Upper lobe of left lung (tissue), 6 donors: Measurements from ENCODE around the gene ACCSL. TPM values are rescaled to one million over a fixed set of nuclear protein-coding genes. Genes with fewer than 3 reads are reported as not detected.

Experiments used
- ATAC-seq, 2 donors: fragments of 200-7000 bp; cut with Tn5 transposase; one replicate each; pipeline ENCODE4 v1.9.1; 2022; ENCODE audit warnings: mild to moderate bottlenecking in 2 of 2, moderate library complexity in 2 of 2; ENCODE audit not compliant: low FRiP score in 2 of 2
- DNase-seq, 2 donors: peaks; one replicate each; pipeline ENCODE4 v3.0.0-alpha.2; 2019 to 2020
- H3K27ac ChIP-seq, 4 donors: fragments of 200-600 bp; sonication (generic); one replicate each; pipeline ENCODE4 v1.5.1; 2016 to 2019
- H3K27me3 ChIP-seq, 4 donors: fragments of 200-600 bp; sonication (generic); one replicate each; pipeline ENCODE4 v1.5.1; 2017 to 2019
- H3K36me3 ChIP-seq, 4 donors: fragments of 200-600 bp; sonication (generic); one replicate each; pipeline ENCODE4 v1.5.1; 2016 to 2019
- H3K4me1 ChIP-seq, 4 donors: fragments of 200-600 bp; sonication (generic); one replicate each; pipeline ENCODE4 v1.5.1; 2018 to 2019
- H3K4me3 ChIP-seq, 4 donors: fragments of 200-600 bp; sonication (generic); one replicate each; pipeline ENCODE4 v1.5.1; 2017 to 2019; ENCODE audit warnings: mild to moderate bottlenecking in 2 of 4, moderate library complexity in 1 of 4
- H3K9me3 ChIP-seq, 4 donors: fragments of 200-600 bp; sonication (generic); one replicate each; pipeline ENCODE4 v1.5.1; 2018 to 2019
- EP300 ChIP-seq, 4 donors: sonication (generic); formaldehyde crosslinking; IDR thresholded peaks; one replicate each; pipeline ENCODE4 v1.5.1; 2017; ENCODE audit warnings: antibody characterized with exemption in 4 of 4, control low read depth in 2 of 4
- POLR2A ChIP-seq, 4 donors: fragments of 450-650 bp; IDR thresholded peaks; one replicate each; pipeline ENCODE4 v1.5.1; 2016 to 2017; ENCODE audit warnings: antibody characterized with exemption in 4 of 4, mild to moderate bottlenecking in 2 of 4
- POLR2AphosphoS5 ChIP-seq, 2 donors: sonication (generic); formaldehyde crosslinking; IDR thresholded peaks; one replicate each; pipeline ENCODE4 v1.5.1; 2017; ENCODE audit warnings: antibody characterized with exemption in 2 of 2
- WGBS, 2 donors: methylation state at CpG; one replicate each; pipeline ENCODE4 v1.1.5; 2017 to 2018; 5-methylcytosine and 5-hydroxymethylcytosine counted together
- total RNA-seq, 6 donors: library from RNA; depleted of rRNA in 4 of 6; stranded (reverse); fragments of >200 nt in 4 of 6; gene quantifications; one replicate each; pipeline versions ENCODE4 v1.1.0 to v1.2.1, GENCODE V29; 2016 to 2021
- TF ChIP-seq, protein P1 (sequence below), 6 experiments: fragments of 450-650 bp in 4 of 6; fragments of 200-600 bp in 2 of 6; sonication (generic) in 2 of 6; IDR thresholded peaks; one replicate each; pipeline ENCODE4 v1.5.1; 2016 to 2019; ENCODE audit warnings: antibody characterized with exemption in 6 of 6
- donor health status: DM: no; HTN: no; CAD: no; lungs with moderate emphysema.
- donor health status: DM: no; HTN: yes; CAD: no; lungs with severe emphysema.

The ACCSL gene
- total RNA-seq, 6 donors from 2014 or later = not detected

DNA sequence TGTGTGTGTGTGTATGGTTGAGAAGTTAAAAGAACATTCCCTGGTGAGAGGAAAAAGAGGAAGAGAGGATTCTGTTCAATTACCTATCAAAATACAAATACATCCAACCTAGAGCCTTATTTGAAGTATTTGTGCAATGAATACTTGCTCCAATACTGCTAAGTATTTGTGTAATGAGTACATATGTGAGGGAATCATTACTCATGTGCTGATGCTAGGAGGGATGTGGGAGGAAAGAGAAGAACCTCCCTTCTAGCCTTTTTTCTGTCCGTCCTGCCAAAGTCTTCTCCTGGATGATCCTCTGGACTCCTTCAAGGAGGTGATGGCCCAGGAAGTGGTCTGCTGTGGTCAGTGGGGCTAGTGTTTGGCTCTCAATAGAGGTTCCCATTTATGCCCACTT is 36.0 kb upstream of the ACCSL start:
- no peak for ATAC-seq
- H3K27me3 ChIP-seq = no peaks in the 10 kb centered on the region
- no peak for TF ChIP-seq EP300 (IDR thresholded peaks at IDR 0.05)
- no peak for TF ChIP-seq POLR2A (IDR thresholded peaks at IDR 0.05)
- TF ChIP-seq, protein P1, sequence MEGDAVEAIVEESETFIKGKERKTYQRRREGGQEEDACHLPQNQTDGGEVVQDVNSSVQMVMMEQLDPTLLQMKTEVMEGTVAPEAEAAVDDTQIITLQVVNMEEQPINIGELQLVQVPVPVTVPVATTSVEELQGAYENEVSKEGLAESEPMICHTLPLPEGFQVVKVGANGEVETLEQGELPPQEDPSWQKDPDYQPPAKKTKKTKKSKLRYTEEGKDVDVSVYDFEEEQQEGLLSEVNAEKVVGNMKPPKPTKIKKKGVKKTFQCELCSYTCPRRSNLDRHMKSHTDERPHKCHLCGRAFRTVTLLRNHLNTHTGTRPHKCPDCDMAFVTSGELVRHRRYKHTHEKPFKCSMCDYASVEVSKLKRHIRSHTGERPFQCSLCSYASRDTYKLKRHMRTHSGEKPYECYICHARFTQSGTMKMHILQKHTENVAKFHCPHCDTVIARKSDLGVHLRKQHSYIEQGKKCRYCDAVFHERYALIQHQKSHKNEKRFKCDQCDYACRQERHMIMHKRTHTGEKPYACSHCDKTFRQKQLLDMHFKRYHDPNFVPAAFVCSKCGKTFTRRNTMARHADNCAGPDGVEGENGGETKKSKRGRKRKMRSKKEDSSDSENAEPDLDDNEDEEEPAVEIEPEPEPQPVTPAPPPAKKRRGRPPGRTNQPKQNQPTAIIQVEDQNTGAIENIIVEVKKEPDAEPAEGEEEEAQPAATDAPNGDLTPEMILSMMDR (IDR thresholded peaks at IDR 0.05) = no peak
- TF ChIP-seq POLR2AphosphoS5 (IDR thresholded peaks at IDR 0.05) = no peak

GRCh38 chr11:44014968-44015623 is 32.7 kb upstream of the ACCSL start:
- Histone ChIP-seq H3K9me3 (no peaks in the 10 kb centered on the region), H3K36me3 (no peaks in the 10 kb centered on the region), H3K4me3 (no peak overlapping the region), H3K27ac (no peak overlapping the region), H3K27me3 (no peaks in the 10 kb centered on the region), H3K4me1 (peaks cover 0 to 5% (median 0%) of the 10 kb centered on the region in 4 donors)
- DNase-seq (peak in 1 of 2 donors; percentile 20), ATAC-seq (no peak)
- no peak for TF ChIP-seq POLR2AphosphoS5 (IDR thresholded peaks at IDR 0.05)
- 81 to 82% methylated on average over 7 to 8 of the region's 8 CpGs for WGBS, 2 donors

More for the DNA sequence above, 36.0 kb upstream of the ACCSL start:
- Histone ChIP-seq H3K27ac (no peak overlapping the region), H3K4me1 (no peaks in the 10 kb centered on the region), H3K36me3 (no peaks in the 10 kb centered on the region), H3K4me3 (no peak overlapping the region), H3K9me3 (no peaks in the 10 kb centered on the region)
- no peak for DNase-seq
- WGBS, 2 donors = 79 to 93% methylated on average over 1 of the region's 1 CpG

DNA sequence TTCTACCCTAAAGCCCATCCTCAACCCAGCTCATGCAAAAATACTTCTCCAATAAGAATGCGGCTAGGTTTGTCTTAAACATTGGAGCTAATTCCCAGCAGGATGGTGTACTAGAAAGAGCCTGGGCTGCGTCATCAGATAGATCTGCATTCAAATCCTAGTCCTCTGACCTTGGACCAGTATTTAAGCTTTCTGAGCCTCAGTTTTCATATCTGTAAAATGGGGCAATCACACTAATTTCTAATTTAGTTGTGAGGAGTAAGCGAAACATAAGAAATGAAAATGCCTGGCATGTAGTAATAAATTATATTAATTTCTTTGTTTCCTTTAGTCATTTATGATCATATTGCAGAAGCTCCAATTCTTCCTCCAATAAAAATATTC is 32.2 kb upstream of the ACCSL start:
- Histone ChIP-seq H3K4me1 (peaks cover 0 to 5% (median 0%) of the 10 kb centered on the region in 4 donors), H3K9me3 (no peaks in the 10 kb centered on the region), H3K27ac (no peak overlapping the region), H3K4me3 (no peak overlapping the region), H3K36me3 (no peaks in the 10 kb centered on the region), H3K27me3 (no peaks in the 10 kb centered on the region)
- ATAC-seq (no peak), DNase-seq (no peak)
- TF ChIP-seq EP300 (IDR thresholded peaks at IDR 0.05) = no peak
- TF ChIP-seq POLR2AphosphoS5 (IDR thresholded peaks at IDR 0.05) = no peak
- TF ChIP-seq, protein P1 (IDR thresholded peaks at IDR 0.05) = no peak
- TF ChIP-seq POLR2A (IDR thresholded peaks at IDR 0.05) = no peak
- 91 to 96% methylated on average over 3 of the region's 3 CpGs for WGBS, 2 donors

GRCh38 chr11:44016131-44016530 is 31.6 kb upstream of the ACCSL start:
- 80 to 83% methylated on average over 3 to 5 of the region's 5 CpGs for WGBS, 2 donors
- peaks cover 0 to 5% (median 0%) of the 10 kb centered on the region in 4 donors for H3K4me1 ChIP-seq
- DNase-seq (no peak), ATAC-seq (peak in 1 of 2 donors; percentile 70)
- no peak overlapping the region for H3K4me3 ChIP-seq
- H3K27me3 ChIP-seq = no peaks in the 10 kb centered on the region
- no peaks in the 10 kb centered on the region for H3K9me3 ChIP-seq
- no peaks in the 10 kb centered on the region for H3K36me3 ChIP-seq
- no peak overlapping the region for H3K27ac ChIP-seq
- TF ChIP-seq EP300 (IDR thresholded peaks at IDR 0.05) = no peak
- TF ChIP-seq, protein P1 (IDR thresholded peaks at IDR 0.05) = no peak
- no peak for TF ChIP-seq POLR2A (IDR thresholded peaks at IDR 0.05)
- TF ChIP-seq POLR2AphosphoS5 (IDR thresholded peaks at IDR 0.05) = no peak

DNA sequence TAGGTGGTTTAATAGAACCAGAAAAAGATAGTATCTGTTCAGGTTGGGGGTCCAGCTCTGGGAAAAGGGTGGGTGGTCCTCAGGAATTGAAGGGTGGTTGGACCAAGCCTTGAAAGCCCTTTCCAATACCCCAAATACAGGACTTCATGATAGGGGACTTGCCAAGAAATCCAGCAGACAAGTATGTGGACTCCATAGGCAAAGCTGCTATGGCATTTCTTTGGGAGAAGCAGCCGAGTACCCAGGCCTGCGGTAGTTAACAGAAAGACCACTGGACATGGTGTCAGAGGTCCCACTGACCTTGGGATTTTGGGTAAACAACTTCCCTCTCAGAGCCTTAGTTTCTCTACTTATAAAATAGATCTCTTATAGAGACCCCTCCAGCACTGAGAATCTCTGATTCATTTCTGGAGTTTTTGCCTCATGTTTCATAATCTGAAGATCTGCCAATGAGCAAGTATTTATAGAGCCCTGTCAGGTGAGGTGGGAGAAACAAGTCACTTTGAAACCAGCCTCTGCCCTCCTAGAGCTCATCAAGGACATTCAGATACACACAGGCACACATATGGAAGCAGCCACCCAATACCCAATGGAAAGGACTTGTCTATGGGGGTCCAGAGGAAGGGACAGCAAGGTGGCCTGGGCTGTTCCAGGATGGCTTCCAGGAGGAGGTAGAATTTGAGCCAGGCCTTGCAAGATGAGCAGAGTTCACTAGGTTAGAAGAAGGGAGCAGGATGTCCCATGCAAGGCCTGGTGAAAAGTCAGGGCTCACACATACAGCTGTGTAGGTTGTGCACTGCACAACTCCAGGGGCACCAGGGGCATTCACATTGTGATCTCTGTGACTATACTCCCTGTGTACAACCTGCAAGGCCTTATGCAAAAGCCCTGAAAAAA is 31.0 kb upstream of the ACCSL start:
- DNase-seq = no peak
- TF ChIP-seq POLR2AphosphoS5 (IDR thresholded peaks at IDR 0.05) = no peak
- Histone ChIP-seq H3K27ac (no peak overlapping the region), H3K4me1 (peaks cover 0 to 5% (median 0%) of the 10 kb centered on the region in 4 donors), H3K27me3 (no peaks in the 10 kb centered on the region), H3K36me3 (no peaks in the 10 kb centered on the region), H3K9me3 (no peaks in the 10 kb centered on the region), H3K4me3 (no peak overlapping the region)
- no peak for ATAC-seq
- WGBS, 2 donors = 95 to 100% methylated on average over 2 of the region's 2 CpGs
